ENCODE data around the gene SHLD2.
"Not testable (repeated sequence)": the region's sequence is repeated elsewhere in the genome, so short reads cannot be mapped to it uniquely, and the experiment has no call there.

The SHLD2 gene

GRCh38 chr10:87219370-87219769, 124.4 kb downstream of the SHLD2 start:
- not testable (repeated sequence) for H3K4me1 ChIP-seq (ENCODE audit: insufficient read depth, low read length, poor library complexity, severe bottlenecking); H3F3A ChIP-seq (ENCODE audit: low read depth); H3K9me2 ChIP-seq (replicated peaks; ENCODE audit: low read depth, low read length); H3K27me3 ChIP-seq (ENCODE audit: insufficient read depth, low read length, poor library complexity, severe bottlenecking); H3K79me2 ChIP-seq (ENCODE audit: insufficient read depth, low read length); H3K9ac ChIP-seq (ENCODE audit: low read depth, low read length, poor library complexity, severe bottlenecking); H3K4me2 ChIP-seq (ENCODE audit: low read depth, low read length, poor library complexity, severe bottlenecking); H3K9me3 ChIP-seq (ENCODE audit: insufficient read depth, low read depth, low read length); H4K20me1 ChIP-seq (ENCODE audit: insufficient read depth, low read length, poor library complexity, severe bottlenecking); H3K4me3 ChIP-seq (ENCODE audit: low read length, poor library complexity, severe bottlenecking); H3K36me3 ChIP-seq (ENCODE audit: insufficient read depth, low read length); H2AFZ ChIP-seq (ENCODE audit: low read length)

- H3K4me3 ChIP-seq (ENCODE audit: low read length, poor library complexity, severe bottlenecking); H3K4me2 ChIP-seq (ENCODE audit: low read depth, low read length, poor library complexity, severe bottlenecking); H2AFZ ChIP-seq (ENCODE audit: low read length); H4K20me1 ChIP-seq (ENCODE audit: insufficient read depth, low read length, poor library complexity, severe bottlenecking); H3K9ac ChIP-seq (ENCODE audit: low read depth, low read length, poor library complexity, severe bottlenecking); H3F3A ChIP-seq (ENCODE audit: low read depth); H3K9me2 ChIP-seq (replicated peaks; ENCODE audit: low read depth, low read length); H3K27me3 ChIP-seq (ENCODE audit: insufficient read depth, low read length, poor library complexity, severe bottlenecking); H3K9me3 ChIP-seq (ENCODE audit: insufficient read depth, low read depth, low read length); H3K79me2 ChIP-seq (ENCODE audit: insufficient read depth, low read length); H3K4me1 ChIP-seq (ENCODE audit: insufficient read depth, low read length, poor library complexity, severe bottlenecking); H3K36me3 ChIP-seq (ENCODE audit: insufficient read depth, low read length): not testable (repeated sequence)
These were observed 127.8 kb downstream of the SHLD2 start for GRCh38 chr10:87222789-87223188.

- not testable (repeated sequence) for H4K20me1 ChIP-seq (ENCODE audit: insufficient read depth, low read length, poor library complexity, severe bottlenecking); H3K4me1 ChIP-seq (ENCODE audit: insufficient read depth, low read length, poor library complexity, severe bottlenecking); H3K9ac ChIP-seq (ENCODE audit: low read depth, low read length, poor library complexity, severe bottlenecking); H3F3A ChIP-seq (ENCODE audit: low read depth); H3K27me3 ChIP-seq (ENCODE audit: insufficient read depth, low read length, poor library complexity, severe bottlenecking); H2AFZ ChIP-seq (ENCODE audit: low read length); H3K4me2 ChIP-seq (ENCODE audit: low read depth, low read length, poor library complexity, severe bottlenecking); H3K9me2 ChIP-seq (replicated peaks; ENCODE audit: low read depth, low read length); H3K36me3 ChIP-seq (ENCODE audit: insufficient read depth, low read length); H3K9me3 ChIP-seq (ENCODE audit: insufficient read depth, low read depth, low read length); H3K4me3 ChIP-seq (ENCODE audit: low read length, poor library complexity, severe bottlenecking); H3K79me2 ChIP-seq (ENCODE audit: insufficient read depth, low read length)
These were observed 130.1 kb downstream of the SHLD2 start, which contains the start of gene NUTM2A for GRCh38 chr10:87225148-87225547. TSS of gene NUTM2A (plus strand) at chr10:87225448. CDS start at chr10:87225831, 383 bp downstream.

GRCh38 chr10:87228247-87228646, 133.2 kb downstream of the SHLD2 start:
- H3K9me2 ChIP-seq (replicated peaks; ENCODE audit: low read depth, low read length); H2AFZ ChIP-seq (ENCODE audit: low read length); H3K4me1 ChIP-seq (ENCODE audit: insufficient read depth, low read length, poor library complexity, severe bottlenecking); H3K27me3 ChIP-seq (ENCODE audit: insufficient read depth, low read length, poor library complexity, severe bottlenecking); H4K20me1 ChIP-seq (ENCODE audit: insufficient read depth, low read length, poor library complexity, severe bottlenecking); H3K9me3 ChIP-seq (ENCODE audit: insufficient read depth, low read depth, low read length); H3K36me3 ChIP-seq (ENCODE audit: insufficient read depth, low read length); H3K9ac ChIP-seq (ENCODE audit: low read depth, low read length, poor library complexity, severe bottlenecking); H3K4me2 ChIP-seq (ENCODE audit: low read depth, low read length, poor library complexity, severe bottlenecking); H3K4me3 ChIP-seq (ENCODE audit: low read length, poor library complexity, severe bottlenecking); H3K79me2 ChIP-seq (ENCODE audit: insufficient read depth, low read length); H3F3A ChIP-seq (ENCODE audit: low read depth): not testable (repeated sequence)

GRCh38 chr10:87229211-87229610, 134.2 kb downstream of the SHLD2 start:
- not testable (repeated sequence) for H3K9ac ChIP-seq (ENCODE audit: low read depth, low read length, poor library complexity, severe bottlenecking); H3K9me2 ChIP-seq (replicated peaks; ENCODE audit: low read depth, low read length); H3F3A ChIP-seq (ENCODE audit: low read depth); H3K27me3 ChIP-seq (ENCODE audit: insufficient read depth, low read length, poor library complexity, severe bottlenecking); H3K4me1 ChIP-seq (ENCODE audit: insufficient read depth, low read length, poor library complexity, severe bottlenecking); H4K20me1 ChIP-seq (ENCODE audit: insufficient read depth, low read length, poor library complexity, severe bottlenecking); H3K4me3 ChIP-seq (ENCODE audit: low read length, poor library complexity, severe bottlenecking); H3K79me2 ChIP-seq (ENCODE audit: insufficient read depth, low read length); H3K36me3 ChIP-seq (ENCODE audit: insufficient read depth, low read length); H3K9me3 ChIP-seq (ENCODE audit: insufficient read depth, low read depth, low read length); H2AFZ ChIP-seq (ENCODE audit: low read length); H3K4me2 ChIP-seq (ENCODE audit: low read depth, low read length, poor library complexity, severe bottlenecking)

GRCh38 chr10:87234854-87235253, 139.8 kb downstream of the SHLD2 start:
- not testable (repeated sequence) for H3K36me3 ChIP-seq (ENCODE audit: insufficient read depth, low read length); H3K4me2 ChIP-seq (ENCODE audit: low read depth, low read length, poor library complexity, severe bottlenecking); H3K27me3 ChIP-seq (ENCODE audit: insufficient read depth, low read length, poor library complexity, severe bottlenecking); H3K9me3 ChIP-seq (ENCODE audit: insufficient read depth, low read depth, low read length); H3F3A ChIP-seq (ENCODE audit: low read depth); H3K79me2 ChIP-seq (ENCODE audit: insufficient read depth, low read length); H4K20me1 ChIP-seq (ENCODE audit: insufficient read depth, low read length, poor library complexity, severe bottlenecking); H3K9me2 ChIP-seq (replicated peaks; ENCODE audit: low read depth, low read length); H3K9ac ChIP-seq (ENCODE audit: low read depth, low read length, poor library complexity, severe bottlenecking); H3K4me1 ChIP-seq (ENCODE audit: insufficient read depth, low read length, poor library complexity, severe bottlenecking); H3K4me3 ChIP-seq (ENCODE audit: low read length, poor library complexity, severe bottlenecking); H2AFZ ChIP-seq (ENCODE audit: low read length)

GRCh38 chr10:87237244-87237643, 142.2 kb downstream of the SHLD2 start:
- not testable (repeated sequence) for H3K9ac ChIP-seq (ENCODE audit: low read depth, low read length, poor library complexity, severe bottlenecking); H3K36me3 ChIP-seq (ENCODE audit: insufficient read depth, low read length); H3K9me2 ChIP-seq (replicated peaks; ENCODE audit: low read depth, low read length); H3K9me3 ChIP-seq (ENCODE audit: insufficient read depth, low read depth, low read length); H2AFZ ChIP-seq (ENCODE audit: low read length); H3K27me3 ChIP-seq (ENCODE audit: insufficient read depth, low read length, poor library complexity, severe bottlenecking); H3K4me2 ChIP-seq (ENCODE audit: low read depth, low read length, poor library complexity, severe bottlenecking); H3K79me2 ChIP-seq (ENCODE audit: insufficient read depth, low read length); H4K20me1 ChIP-seq (ENCODE audit: insufficient read depth, low read length, poor library complexity, severe bottlenecking); H3F3A ChIP-seq (ENCODE audit: low read depth); H3K4me3 ChIP-seq (ENCODE audit: low read length, poor library complexity, severe bottlenecking); H3K4me1 ChIP-seq (ENCODE audit: insufficient read depth, low read length, poor library complexity, severe bottlenecking)

- H3K27me3 ChIP-seq (ENCODE audit: insufficient read depth, low read length, poor library complexity, severe bottlenecking); H3K9me3 ChIP-seq (ENCODE audit: insufficient read depth, low read depth, low read length); H2AFZ ChIP-seq (ENCODE audit: low read length); H3K79me2 ChIP-seq (ENCODE audit: insufficient read depth, low read length); H3K9ac ChIP-seq (ENCODE audit: low read depth, low read length, poor library complexity, severe bottlenecking); H3F3A ChIP-seq (ENCODE audit: low read depth); H3K4me1 ChIP-seq (ENCODE audit: insufficient read depth, low read length, poor library complexity, severe bottlenecking); H3K36me3 ChIP-seq (ENCODE audit: insufficient read depth, low read length); H3K4me2 ChIP-seq (ENCODE audit: low read depth, low read length, poor library complexity, severe bottlenecking); H3K4me3 ChIP-seq (ENCODE audit: low read length, poor library complexity, severe bottlenecking); H3K9me2 ChIP-seq (replicated peaks; ENCODE audit: low read depth, low read length); H4K20me1 ChIP-seq (ENCODE audit: insufficient read depth, low read length, poor library complexity, severe bottlenecking): not testable (repeated sequence)
These were observed 144.4 kb downstream of the SHLD2 start for GRCh38 chr10:87239346-87239808.
